GM19239 (cell line): ENCODE measurements around the gene PCDHGA6.
A peak's percentile ranks its signal among the peaks of the same experiment; 100 is the strongest.
"Not testable (repeated sequence)": the region's sequence is repeated elsewhere in the genome, so short reads cannot be mapped to it uniquely, and the experiment has no call there.

Experiments
- DNase-seq: peaks from one replicate; pipeline ENCODE4 v3.0.0; 2011; ENCODE audit warnings: low spot score; ENCODE audit not compliant: insufficient read length
- FAIRE-seq: peaks from 2 replicates; lab custom pipeline; 2011; peaks lifted over from hg19 to GRCh38; lab: Jason Lieb, UNC

PCDHGA6 gene

GRCh38 chr5:141356950-141357349 lies 16.7 kb upstream of the PCDHGA6 start:
- DNase-seq (no peak), FAIRE-seq (no peak)

- DNase-seq, result peak; percentile 58
- peak; percentile 85 for FAIRE-seq
These were observed 13.8 kb upstream of the PCDHGA6 start, which contains the start of gene PCDHGB2 for GRCh38 chr5:141359790-141360426. TSS of gene PCDHGB2 (plus strand) at chr5:141359994. CDS start at chr5:141360136, 142 bp downstream.

DNA sequence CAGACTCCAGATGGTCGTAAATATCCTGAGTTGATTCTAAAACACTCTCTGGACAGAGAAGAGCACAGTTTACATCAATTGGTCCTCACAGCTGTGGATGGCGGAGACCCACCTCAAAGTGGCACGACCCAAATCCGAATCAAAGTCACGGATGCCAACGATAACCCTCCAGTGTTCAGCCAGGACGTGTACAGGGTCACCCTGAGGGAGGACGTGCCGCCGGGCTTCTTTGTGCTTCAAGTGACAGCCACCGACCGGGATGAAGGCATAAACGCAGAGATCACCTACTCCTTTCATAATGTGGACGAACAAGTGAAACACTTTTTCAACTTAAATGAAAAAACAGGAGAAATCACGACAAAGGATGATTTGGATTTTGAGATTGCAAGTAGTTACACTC lies 13.0 kb upstream of the PCDHGA6 start:
- no peak for FAIRE-seq
- no peak for DNase-seq

DNA sequence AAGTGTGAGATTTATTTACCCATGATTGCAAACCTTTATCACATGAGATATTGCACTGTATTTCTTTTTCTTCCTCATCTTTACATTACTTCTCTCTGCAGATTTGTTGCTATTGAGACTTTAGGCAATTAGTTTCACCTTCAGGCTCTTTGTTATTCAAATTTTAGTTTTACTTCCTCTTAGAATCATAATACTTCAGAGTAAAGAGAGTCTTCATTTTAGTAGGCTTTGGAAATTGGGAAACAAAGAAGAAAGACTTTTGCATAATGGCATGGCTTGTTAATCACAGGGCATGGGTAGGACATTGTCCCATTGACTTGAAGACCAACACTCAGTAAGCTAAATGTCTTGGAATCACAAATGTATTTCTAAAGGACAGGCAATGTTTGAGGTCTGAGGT lies 11.0 kb upstream of the PCDHGA6 start:
- DNase-seq (no peak), FAIRE-seq (no peak)

GRCh38 chr5:141363952-141364660 lies 9.6 kb upstream of the PCDHGA6 start, which contains the start of gene PCDHGA5:
TSS of gene PCDHGA5 (plus strand) at chr5:141364162. CDS start at chr5:141364331, 169 bp downstream.
- DNase-seq (no peak), FAIRE-seq (no peak)

GRCh38 chr5:141366016-141366896 lies 7.4 kb upstream of the PCDHGA6 start:
- FAIRE-seq (no peak), DNase-seq (no peak)

DNA sequence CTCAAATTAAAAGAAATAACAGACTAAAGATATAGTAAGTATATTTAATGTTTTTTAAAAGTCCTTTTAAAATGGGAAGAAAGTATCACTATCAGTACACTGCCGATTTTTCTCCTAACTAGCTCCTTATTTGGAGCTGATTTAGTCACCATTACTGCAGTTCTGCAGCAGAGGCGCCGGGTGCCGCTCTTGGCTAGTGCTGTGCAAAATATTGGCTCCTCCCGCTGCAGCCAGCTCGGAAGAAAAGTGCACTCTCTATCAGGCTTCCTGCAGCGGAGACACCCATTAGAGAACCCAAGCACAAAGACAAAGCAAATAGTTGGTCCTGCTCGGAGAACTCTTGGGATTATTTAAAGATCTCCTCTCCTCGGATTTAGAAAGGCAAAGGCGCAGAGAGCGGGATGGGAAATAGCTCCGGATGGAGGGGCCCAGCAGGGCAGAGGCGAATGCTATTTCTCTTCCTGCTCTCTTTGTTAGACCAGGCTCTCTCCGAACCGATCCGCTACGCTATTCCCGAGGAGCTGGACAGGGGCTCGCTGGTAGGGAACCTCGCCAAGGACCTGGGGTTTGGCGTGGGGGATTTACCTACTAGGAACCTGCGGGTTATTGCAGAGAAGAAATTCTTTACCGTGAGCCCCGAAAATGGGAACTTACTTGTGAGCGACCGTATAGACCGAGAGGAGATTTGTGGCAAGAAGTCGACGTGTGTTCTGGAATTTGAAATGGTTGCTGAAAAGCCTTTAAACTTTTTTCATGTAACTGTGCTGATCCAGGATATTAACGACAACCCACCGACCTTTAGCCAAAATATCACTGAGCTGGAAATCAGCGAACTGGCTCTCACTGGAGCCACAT lies 3.5 kb upstream of the PCDHGA6 start, which contains the start of gene PCDHGB3:
Gene PCDHGB3, plus strand, starts transcription at position 249 of the 855 bp plus-strand sequence. Its CDS starts 153 bp downstream, at position 402.
- DNase-seq (no peak), FAIRE-seq (no peak)

DNA sequence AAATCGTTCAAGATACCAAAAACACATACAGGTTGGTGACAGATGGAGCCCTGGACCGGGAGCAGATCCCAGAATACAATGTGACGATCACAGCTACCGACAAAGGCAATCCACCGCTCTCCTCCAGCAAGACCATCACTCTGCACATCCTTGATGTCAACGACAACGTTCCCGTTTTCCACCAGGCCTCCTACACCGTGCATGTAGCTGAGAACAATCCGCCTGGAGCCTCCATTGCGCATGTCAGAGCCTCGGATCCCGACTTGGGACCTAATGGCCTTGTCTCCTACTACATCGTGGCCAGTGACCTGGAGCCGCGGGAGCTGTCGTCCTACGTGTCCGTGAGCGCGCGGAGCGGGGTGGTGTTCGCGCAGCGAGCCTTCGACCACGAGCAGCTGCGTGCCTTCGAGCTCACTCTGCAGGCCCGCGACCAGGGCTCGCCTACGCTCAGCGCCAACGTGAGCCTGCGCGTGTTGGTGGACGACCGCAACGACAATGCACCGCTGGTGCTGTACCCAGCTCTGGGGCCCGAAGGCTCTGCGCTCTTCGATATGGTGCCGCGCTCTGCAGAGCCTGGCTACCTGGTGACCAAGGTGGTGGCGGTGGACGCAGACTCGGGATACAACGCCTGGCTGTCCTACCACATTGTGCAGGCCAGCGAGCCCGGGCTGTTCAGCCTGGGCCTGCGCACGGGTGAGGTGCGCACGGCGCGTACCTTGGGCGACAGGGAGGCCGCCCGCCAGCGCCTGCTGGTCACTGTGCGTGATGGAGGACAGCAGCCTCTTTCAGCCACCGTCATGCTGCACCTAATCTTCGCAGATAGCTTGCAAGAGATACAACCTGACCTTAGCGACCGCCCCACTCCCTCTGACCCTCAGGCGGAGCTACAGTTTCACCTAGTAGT lies 1.9 kb upstream of the PCDHGA6 start:
- no peak for FAIRE-seq
- no peak for DNase-seq

DNA sequence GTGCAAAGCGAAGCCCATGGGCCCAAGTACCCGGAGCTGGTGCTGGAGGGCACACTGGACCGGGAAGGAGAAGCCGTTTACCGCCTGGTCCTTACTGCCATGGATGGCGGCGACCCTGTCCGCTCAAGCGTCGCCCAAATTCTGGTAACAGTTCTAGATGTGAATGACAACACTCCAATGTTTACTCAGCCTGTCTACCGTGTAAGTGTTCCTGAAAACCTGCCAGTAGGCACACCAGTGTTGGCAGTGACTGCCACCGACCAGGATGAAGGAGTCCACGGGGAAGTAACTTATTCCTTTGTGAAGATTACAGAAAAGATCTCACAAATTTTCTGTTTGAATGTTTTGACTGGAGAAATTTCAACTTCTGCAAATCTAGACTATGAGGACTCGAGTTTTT lies 936 bp downstream of the PCDHGA6 start:
- FAIRE-seq (no peak), DNase-seq (no peak)

- FAIRE-seq, DNase-seq: not testable (repeated sequence)
These were observed 1.9 kb downstream of the PCDHGA6 start for GRCh38 chr5:141375444-141376155.

DNA sequence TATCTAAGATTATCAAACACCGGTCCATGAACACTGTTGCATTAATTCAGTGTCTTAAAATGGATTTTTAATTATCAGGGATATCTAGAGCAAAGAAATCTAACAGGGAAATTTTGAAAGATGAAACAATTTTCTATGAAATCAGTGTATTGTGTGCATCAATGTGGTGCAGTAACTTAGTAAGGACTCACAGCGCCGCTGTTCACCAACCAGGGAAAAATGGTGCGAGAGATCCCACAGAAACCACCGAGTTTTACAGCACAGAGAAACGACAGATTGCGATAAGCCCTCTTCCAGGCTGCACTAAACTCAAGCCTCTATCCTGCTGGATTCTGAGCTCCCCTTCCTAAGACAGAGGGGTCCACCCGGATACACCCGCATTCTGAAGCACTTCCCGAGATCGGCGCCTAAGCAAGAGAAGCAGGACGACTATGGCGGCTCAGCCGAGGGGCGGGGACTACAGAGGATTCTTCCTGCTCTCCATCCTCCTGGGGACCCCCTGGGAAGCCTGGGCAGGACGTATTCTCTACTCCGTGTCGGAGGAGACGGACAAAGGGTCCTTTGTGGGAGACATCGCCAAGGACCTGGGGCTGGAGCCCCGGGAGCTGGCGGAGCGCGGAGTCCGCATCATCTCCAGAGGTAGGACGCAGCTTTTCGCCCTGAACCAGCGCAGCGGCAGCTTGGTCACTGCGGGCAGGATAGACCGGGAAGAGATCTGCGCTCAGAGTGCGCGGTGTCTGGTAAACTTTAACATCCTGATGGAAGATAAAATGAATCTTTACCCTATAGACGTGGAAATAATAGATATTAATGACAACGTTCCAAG lies 9.0 kb downstream of the PCDHGA6 start, which contains the start of gene PCDHGA7:
Gene PCDHGA7, plus strand, starts transcription at position 274 of the 826 bp plus-strand sequence. Its CDS starts 158 bp downstream, at position 432.
- FAIRE-seq (no peak), DNase-seq (no peak)

GRCh38 chr5:141383345-141383744 lies 9.7 kb downstream of the PCDHGA6 start:
- no peak for DNase-seq
- no peak for FAIRE-seq

DNA sequence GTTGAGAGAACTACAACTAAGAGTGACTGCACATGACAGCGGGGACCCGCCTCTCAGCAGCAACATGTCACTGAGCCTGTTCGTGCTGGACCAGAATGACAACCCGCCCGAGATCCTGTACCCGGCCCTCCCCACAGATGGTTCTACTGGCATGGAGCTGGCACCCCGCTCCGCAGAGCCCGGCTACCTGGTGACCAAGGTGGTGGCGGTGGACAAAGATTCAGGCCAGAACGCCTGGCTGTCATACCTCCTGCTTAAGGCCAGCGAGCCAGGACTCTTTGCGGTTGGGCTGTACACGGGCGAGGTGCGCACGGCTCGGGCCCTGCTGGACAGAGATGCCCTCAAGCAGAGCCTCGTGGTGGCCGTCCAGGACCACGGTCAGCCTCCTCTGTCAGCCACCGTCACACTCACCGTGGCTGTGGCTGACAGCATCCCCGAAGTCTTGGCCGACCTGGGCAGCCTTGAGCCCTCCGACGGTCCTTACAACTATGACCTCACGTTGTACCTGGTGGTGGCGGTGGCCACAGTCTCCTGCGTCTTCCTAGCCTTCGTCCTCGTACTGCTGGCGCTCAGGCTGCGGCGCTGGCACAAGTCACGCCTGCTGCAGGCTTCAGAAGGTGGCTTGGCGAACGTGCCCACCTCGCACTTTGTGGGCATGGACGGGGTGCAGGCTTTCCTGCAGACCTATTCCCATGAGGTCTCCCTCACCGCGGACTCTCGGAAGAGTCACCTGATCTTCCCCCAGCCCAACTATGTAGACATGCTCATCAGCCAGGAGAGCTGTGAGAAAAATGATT lies 11.0 kb downstream of the PCDHGA6 start:
- DNase-seq (no peak), FAIRE-seq (no peak)

DNA sequence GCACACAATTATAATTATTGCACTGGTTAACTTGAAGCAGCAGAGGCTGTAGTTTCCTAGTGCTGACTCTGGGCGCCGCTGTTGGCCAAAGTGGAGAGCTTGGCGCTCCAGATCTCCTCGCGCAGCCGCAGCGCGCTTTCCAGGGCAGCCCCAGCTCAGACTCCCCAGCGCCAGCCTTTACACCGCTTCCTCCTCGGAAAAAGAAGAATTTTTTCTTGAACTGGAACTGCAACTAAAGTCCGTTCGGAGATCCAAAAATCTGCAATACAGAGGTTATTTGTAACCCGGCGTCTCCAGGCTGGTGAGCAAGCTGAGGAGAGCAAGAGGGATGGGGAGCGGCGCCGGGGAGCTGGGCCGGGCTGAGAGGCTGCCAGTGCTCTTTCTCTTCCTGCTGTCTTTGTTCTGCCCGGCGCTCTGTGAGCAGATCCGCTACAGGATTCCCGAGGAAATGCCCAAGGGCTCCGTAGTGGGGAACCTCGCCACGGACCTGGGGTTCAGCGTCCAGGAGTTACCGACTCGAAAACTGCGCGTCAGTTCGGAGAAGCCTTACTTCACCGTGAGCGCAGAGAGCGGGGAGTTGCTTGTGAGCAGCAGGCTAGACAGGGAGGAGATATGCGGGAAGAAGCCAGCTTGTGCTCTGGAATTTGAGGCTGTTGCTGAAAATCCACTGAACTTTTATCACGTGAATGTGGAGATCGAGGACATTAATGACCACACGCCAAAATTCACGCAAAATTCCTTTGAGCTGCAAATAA lies 14.0 kb downstream of the PCDHGA6 start, which contains the start of gene PCDHGB4:
Gene PCDHGB4, plus strand, starts transcription at position 142 of the 755 bp plus-strand sequence. Its CDS starts 187 bp downstream, at position 329.
- not testable (repeated sequence) for DNase-seq
- peak; percentile 87 for FAIRE-seq

GRCh38 chr5:141388661-141389060 lies 15.0 kb downstream of the PCDHGA6 start:
- DNase-seq (no peak), FAIRE-seq (no peak)
